Measurements from ENCODE around the gene RHCG.

- TF ChIP-seq EP300 (IDR thresholded peaks at IDR 0.05) (no peak), CTCF (IDR thresholded peaks at IDR 0.05) (no peak)
Observed at GRCh38 chr15:89479173-89479572, 17.2 kb downstream of the RHCG start.

All from tibial nerve (tissue), 4 donors.